C4-2B (cell line): ENCODE measurements around the gene TLE3.

Experiments used
- H3K27ac ChIP-seq: fragments of 450-650 bp; 2 replicates; pipeline ENCODE4 v1.5.1; 2017
- CTCF ChIP-seq: fragments of 450-650 bp; conservative IDR thresholded peaks from 2 replicates; pipeline ENCODE4 v1.5.1; 2017; ENCODE audit warnings: mild to moderate bottlenecking
- ZFX ChIP-seq: fragments of 450-650 bp; IDR thresholded peaks from 2 replicates; pipeline ENCODE4 v1.6.1; 2017

TLE3 gene

GRCh38 chr15:70100474-70101341, 3.0 kb upstream of the TLE3 start:
- TF ChIP-seq CTCF (no peak), ZFX (no peak)
- peak overlapping the region; percentile 95 for H3K27ac ChIP-seq

GRCh38 chr15:70099967-70100473, 2.3 kb upstream of the TLE3 start:
- H3K27ac ChIP-seq = peak overlapping the region; percentile 95
- no peak for TF ChIP-seq CTCF
- no peak for TF ChIP-seq ZFX

GRCh38 chr15:70099167-70099966, 1.6 kb upstream of the TLE3 start:
- TF ChIP-seq CTCF (no peak), ZFX (no peak)
- peak overlapping the region; percentile 95 for H3K27ac ChIP-seq

GRCh38 chr15:70098461-70099166, 897 bp upstream of the TLE3 start:
- peak overlapping the region; percentile 95 for H3K27ac ChIP-seq
- no peak for TF ChIP-seq CTCF
- TF ChIP-seq ZFX = peak; percentile 45; the same call in 1 of the 2 replicates

- H3K27ac ChIP-seq = peak overlapping the region; percentile 95
- peak; percentile 22 for TF ChIP-seq CTCF
- TF ChIP-seq ZFX = no peak
Measured at GRCh38 chr15:70098153-70098460, 390 bp upstream of the TLE3 start.

DNA sequence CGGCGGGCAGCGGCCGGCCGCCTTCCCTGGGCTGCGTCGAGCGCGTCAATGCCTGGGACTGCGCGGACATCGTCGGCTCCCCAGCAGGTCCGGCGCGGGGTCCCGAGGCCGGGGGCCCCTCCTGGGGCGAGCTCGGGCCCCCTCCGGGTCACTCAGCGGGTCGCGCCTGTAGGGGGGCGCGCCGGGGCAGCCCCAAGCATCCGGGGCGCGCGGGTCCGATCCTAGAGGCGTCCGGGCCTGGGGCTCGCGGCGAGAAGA, 725 bp downstream of the TLE3 start:
- H3K27ac ChIP-seq = peak overlapping the region; percentile 97
- no peak for TF ChIP-seq ZFX
- TF ChIP-seq CTCF = no peak
